ENCODE data around the gene ANAPC10.
"Not testable (repeated sequence)": the region's sequence is repeated elsewhere in the genome, so short reads cannot be mapped to it uniquely, and the experiment has no call there.

Gene ANAPC10

GRCh38 chr4:145097821-145098674, at the start of gene ANAPC10, which contains the start of gene ABCE1:
Gene ANAPC10, minus strand, starts transcription at chr4:145098196. Its CDS starts 2,097 bp downstream, at chr4:145096099.
Gene ABCE1, plus strand, starts transcription at chr4:145098311. Its CDS starts 6,102 bp downstream, at chr4:145104413.
- peak; percentile 91 for DNase-seq (ENCODE audit: low read depth, low spot score)

- DNase-seq (ENCODE audit: low read depth, low spot score) = not testable (repeated sequence)
Observed at GRCh38 chr4:145136219-145136618, 38.2 kb upstream of the ANAPC10 start.

- DNase-seq (ENCODE audit: low read depth, low spot score) = no peak
Observed at GRCh38 chr4:145132511-145133098, 34.6 kb upstream of the ANAPC10 start.

- DNase-seq (ENCODE audit: low read depth, low spot score) = no peak
Observed at GRCh38 chr4:145131848-145132247, 33.9 kb upstream of the ANAPC10 start.

- no peak for DNase-seq (ENCODE audit: low read depth, low spot score)
Observed at GRCh38 chr4:145130788-145131399, 32.9 kb upstream of the ANAPC10 start.

GRCh38 chr4:145130130-145130529, 32.1 kb upstream of the ANAPC10 start:
- DNase-seq (ENCODE audit: low read depth, low spot score) = no peak

GRCh38 chr4:145125396-145125795, 27.4 kb upstream of the ANAPC10 start:
- DNase-seq (ENCODE audit: low read depth, low spot score) = no peak

GRCh38 chr4:145108128-145108527, 10.1 kb upstream of the ANAPC10 start:
- no peak for DNase-seq (ENCODE audit: low read depth, low spot score)

- no peak for DNase-seq (ENCODE audit: low read depth, low spot score)
Observed at GRCh38 chr4:145107126-145107525, 9.1 kb upstream of the ANAPC10 start.

GRCh38 chr4:145103496-145103895, 5.5 kb upstream of the ANAPC10 start:
- no peak for DNase-seq (ENCODE audit: low read depth, low spot score)

- DNase-seq (ENCODE audit: low read depth, low spot score) = no peak
Observed at GRCh38 chr4:145102619-145103018, 4.6 kb upstream of the ANAPC10 start.

GRCh38 chr4:145101091-145101490, 3.1 kb upstream of the ANAPC10 start:
- DNase-seq (ENCODE audit: low read depth, low spot score) = no peak

- no peak for DNase-seq (ENCODE audit: low read depth, low spot score)
Observed at GRCh38 chr4:145099653-145100052, 1.7 kb upstream of the ANAPC10 start.

GRCh38 chr4:145098675-145099037, 660 bp upstream of the ANAPC10 start:
- peak; percentile 9 for DNase-seq (ENCODE audit: low read depth, low spot score)

GRCh38 chr4:145097331-145097820, 620 bp downstream of the ANAPC10 start:
- no peak for DNase-seq (ENCODE audit: low read depth, low spot score)

GRCh38 chr4:145093638-145094037, 4.4 kb downstream of the ANAPC10 start:
- no peak for DNase-seq (ENCODE audit: low read depth, low spot score)

- no peak for DNase-seq (ENCODE audit: low read depth, low spot score)
Observed at GRCh38 chr4:145090380-145090779, 7.6 kb downstream of the ANAPC10 start.

- no peak for DNase-seq (ENCODE audit: low read depth, low spot score)
Observed at GRCh38 chr4:145083891-145084605, 13.9 kb downstream of the ANAPC10 start.

- DNase-seq (ENCODE audit: low read depth, low spot score) = no peak
Observed at GRCh38 chr4:145081756-145082155, 16.2 kb downstream of the ANAPC10 start.

- no peak for DNase-seq (ENCODE audit: low read depth, low spot score)
Observed at GRCh38 chr4:145076469-145076855, 21.5 kb downstream of the ANAPC10 start.

- no peak for DNase-seq (ENCODE audit: low read depth, low spot score)
Observed at GRCh38 chr4:145075742-145076468, 22.1 kb downstream of the ANAPC10 start.

Data from smooth muscle cell of the brain vasculature (primary cell).